GM12878 (cell line): ENCODE results near the gene LAMA2. TPM values are rescaled to one million over a fixed set of nuclear protein-coding genes. Genes with fewer than 3 reads are reported as not detected.
A peak's percentile ranks its signal among the peaks of the same experiment; 100 is the strongest.

Source experiments
- ATAC-seq: fragments of 200-7000 bp; cut with Tn5 transposase; 3 replicates; pipeline ENCODE4 v1.9.1; 2020; ENCODE audit warnings: mild to moderate bottlenecking, moderate library complexity
- BruUV-seq: library from RNA; stranded (reverse); fragments of 400-500 nt; replicated peaks from 2 replicates; lab custom pipeline; 2021; lab: Mats Ljungman, UMichigan
- CTCF ChIA-PET: fragments of 300-600 bp; sonication (Branson Sonifier 250); formaldehyde crosslinking; extraction: SDS; loops from one replicate; lab custom pipeline; 2021; ENCODE audit warnings: inconsistent platforms; lab: Yijun Ruan, JAX
- POLR2A ChIA-PET: fragments of 350-600 bp; formaldehyde crosslinking; extraction: SDS; loops from one replicate; lab custom pipeline; 2021; ENCODE audit warnings: inconsistent platforms; lab: Charles Lee
- RAD21 ChIA-PET: fragments of 300-600 bp; sonication (Branson Sonifier 250); formaldehyde crosslinking; loops from one replicate; lab custom pipeline; 2023; ENCODE audit warnings: antibody characterized with exemption; ENCODE audit not compliant: unreplicated experiment; lab: Charles Lee
- SMC1A ChIA-PET: fragments of 300-600 bp; sonication (Branson Sonifier 250); formaldehyde crosslinking; loops from one replicate; lab custom pipeline; 2023; ENCODE audit not compliant: unreplicated experiment, uncharacterized antibody; lab: Charles Lee
- DNase-seq: peaks from one replicate; pipeline ENCODE4 v3.0.0-alpha.2; 2011; ENCODE audit warnings: low read depth, low spot score
- FAIRE-seq: peaks from 3 replicates; lab custom pipeline; 2011; peaks lifted over from hg19 to GRCh38; lab: Jason Lieb, UNC
- H2AFZ ChIP-seq: 2 replicates; pipeline ENCODE4 v1.6.0; 2011; ENCODE audit warnings: low read depth, low read length, control low read depth; ENCODE audit not compliant: control insufficient read depth
- H3K27ac ChIP-seq: 2 replicates; pipeline ENCODE4 v1.5.1; 2011; ENCODE audit warnings: control low read depth; ENCODE audit not compliant: control insufficient read depth, insufficient read depth
- H3K27me3 ChIP-seq, 2 experiments: replicated peaks in 1 of 2; 2 replicates each; pipeline versions ENCODE4 v1.6.0 to v1.6.1; 2011; ENCODE audit warnings: low read length in 1 of 2; ENCODE audit not compliant: control insufficient read depth in 2 of 2, insufficient read depth in 2 of 2
- H3K36me3 ChIP-seq, 2 experiments: 2 replicates each; pipeline ENCODE4 v1.5.1; 2011; ENCODE audit warnings: low read length in 1 of 2; ENCODE audit not compliant: control insufficient read depth in 2 of 2, insufficient read depth in 2 of 2
- H3K4me1 ChIP-seq: 2 replicates; pipeline ENCODE4 v1.6.1; 2011; ENCODE audit warnings: mild to moderate bottlenecking, low read length, moderate library complexity, mixed read lengths; ENCODE audit not compliant: control insufficient read depth, insufficient read depth
- H3K4me2 ChIP-seq: 2 replicates; pipeline ENCODE4 v1.6.0; 2011; ENCODE audit warnings: control low read depth; ENCODE audit not compliant: control insufficient read depth, insufficient read depth
- H3K4me3 ChIP-seq: fragments of 200-600 bp; sonication (generic); 2 replicates; pipeline ENCODE4 v1.5.1; 2016
- H3K79me2 ChIP-seq: 2 replicates; pipeline ENCODE4 v1.6.0; 2011; ENCODE audit warnings: low read length; ENCODE audit not compliant: control insufficient read depth, insufficient read depth
- H3K9ac ChIP-seq: 2 replicates; pipeline ENCODE4 v1.8.0; 2011; ENCODE audit warnings: low read length, control low read depth, mixed read lengths; ENCODE audit not compliant: control insufficient read depth, insufficient read depth
- H3K9me3 ChIP-seq: replicated peaks from 3 replicates; pipeline ENCODE4 v1.5.1; 2011; ENCODE audit warnings: mild to moderate bottlenecking, low read length; ENCODE audit not compliant: control insufficient read depth, insufficient read depth
- H4K20me1 ChIP-seq: 2 replicates; pipeline ENCODE4 v1.6.0; 2011; ENCODE audit not compliant: control insufficient read depth, insufficient read depth
- IKZF1 ChIP-seq: fragments of 450-650 bp; conservative IDR thresholded peaks from 2 replicates; pipeline ENCODE4 v1.6.1; 2017; ENCODE audit warnings: antibody characterized with exemption, mild to moderate bottlenecking
- KAT2A ChIP-seq: conservative IDR thresholded peaks from 2 replicates; pipeline ENCODE4 v1.6.1; 2011; ENCODE audit warnings: low read depth, low read length; ENCODE audit not compliant: control insufficient read depth
- LARP7 ChIP-seq: fragments of 450-650 bp; IDR thresholded peaks from 2 replicates; pipeline ENCODE4 v1.6.1; 2017; ENCODE audit warnings: mild to moderate bottlenecking
- NR2F1 ChIP-seq: fragments of 450-650 bp; conservative IDR thresholded peaks from 2 replicates; pipeline ENCODE4 v1.6.1; 2017; ENCODE audit warnings: mild to moderate bottlenecking
- RCOR1 ChIP-seq: conservative IDR thresholded peaks from 2 replicates; pipeline ENCODE4 v1.6.1; 2012; ENCODE audit warnings: low read depth, low read length, improper control_type of control experiment
- RFX5 ChIP-seq: IDR thresholded peaks from 2 replicates; pipeline ENCODE4 v1.6.1; 2011; ENCODE audit warnings: low read depth, low read length, improper control_type of control experiment
- SPI1 ChIP-seq: IDR thresholded peaks from 2 replicates; pipeline ENCODE4 v1.6.1; 2011; ENCODE audit warnings: low read depth, mild to moderate bottlenecking, low read length, moderate library complexity, borderline replicate concordance; ENCODE audit not compliant: insufficient read depth
- ZNF384 ChIP-seq: IDR thresholded peaks from 2 replicates; pipeline ENCODE4 v1.6.1; 2012; ENCODE audit warnings: low read depth, mild to moderate bottlenecking, low read length, improper control_type of control experiment, borderline replicate concordance
- ZZZ3 ChIP-seq: IDR thresholded peaks from 2 replicates; pipeline ENCODE4 v1.6.1; 2011; ENCODE audit warnings: low read depth; ENCODE audit not compliant: control insufficient read depth, insufficient read length
- WGBS: methylation state at CpG from one replicate; pipeline ENCODE4 v1.1.6; 2016; ENCODE audit warnings: low lambda C conversion rate; ENCODE audit not compliant: insufficient replicate concordance, insufficient coverage; ENCODE audit errors: missing lambda C conversion rate; 5-methylcytosine and 5-hydroxymethylcytosine counted together
- in situ Hi-C: fragments of 300-500 bp; cut with MboI; formaldehyde crosslinking; loops from 9 replicates; pipeline ENCODE4 v1.14.3; 2018; ENCODE audit warnings: mixed read lengths
- intact Hi-C: fragments of 100-400 bp; cut with micrococcal nuclease; formaldehyde crosslinking; loops from one replicate; pipeline ENCODE4 v1.14.2; 2022; ENCODE audit not compliant: unreplicated experiment
- polyA plus RNA-seq, 11 experiments: library from polyadenylated mRNA; depleted of rRNA in 4 of 11; unstranded in 6 of 11; stranded (reverse) in 5 of 11; fragments of >200 nt; fragmentation: Nextera tagmentation in 4 of 11; fragmentation: Illumina TruSeq in 1 of 11; extraction: Ambion mirVana in 4 of 11; extraction: Trizol in 1 of 11; gene quantifications; 1 replicate in 1 of 11; 2 replicates in 10 of 11; pipeline versions ENCODE4 v1.2.1 to v1.2.3, GENCODE V29; 2011 to 2016; ENCODE audit warnings: inconsistent platforms in 2 of 11, missing spikeins in 2 of 11, low read depth in 1 of 11
- total RNA-seq, 4 experiments: library from RNA; depleted of rRNA in 3 of 4; stranded (reverse); fragments of >200 nt in 3 of 4; fragmentation: Illumina TruSeq in 1 of 4; extraction: Trizol in 1 of 4; gene quantifications; 2 replicates each; pipeline versions ENCODE4 v1.2.1 to v1.2.3, GENCODE V29; 2013 to 2021
- TF ChIP-seq, protein P1 (sequence below): IDR thresholded peaks from 2 replicates; pipeline ENCODE4 v1.6.1; 2012; ENCODE audit warnings: low read depth, low read length, improper control_type of control experiment
- TF ChIP-seq, protein P2 (sequence below): IDR thresholded peaks from 2 replicates; pipeline ENCODE4 v1.6.1; 2012; ENCODE audit warnings: low read length, inconsistent platforms

The LAMA2 gene
- total and polyA plus RNA-seq, 10 of the 15 experiments (the other 5 are each of a cell fraction or from before 2014, with no cell fraction given): 0.04 to 2.0 (median 0.37) TPM; not detected in 1

DNA sequence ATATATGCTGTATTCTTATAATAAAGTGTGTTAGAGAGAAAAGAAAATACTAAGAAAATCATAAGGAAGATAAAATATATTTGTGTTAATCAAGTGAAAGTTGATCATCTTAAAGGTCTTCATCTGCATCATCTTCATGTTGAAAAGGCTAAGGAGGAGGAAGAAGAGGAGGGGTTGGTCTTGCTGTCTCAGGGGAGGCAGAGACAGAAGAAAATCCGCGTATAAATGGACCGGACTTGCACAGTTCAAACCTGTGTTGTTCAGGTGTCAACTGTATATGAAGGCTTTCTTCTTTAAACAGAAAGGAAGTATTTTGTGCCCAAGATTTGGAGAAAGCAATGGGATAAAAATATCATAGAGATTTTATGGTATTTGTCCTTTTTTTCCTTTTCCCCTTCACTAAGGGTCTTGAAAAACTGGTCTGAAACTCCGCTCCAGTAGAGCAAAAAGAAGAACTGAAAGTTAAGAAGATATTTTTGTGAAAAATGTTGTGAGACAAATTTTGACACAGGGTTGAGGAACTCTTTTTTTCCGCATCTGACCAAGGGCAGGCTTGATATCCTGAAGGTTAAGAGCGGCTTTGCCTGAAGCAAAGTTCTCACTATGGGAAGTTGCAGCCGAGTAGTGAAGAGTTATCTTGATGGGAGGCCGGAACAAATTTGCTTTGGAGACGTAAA is 350.7 kb downstream of the LAMA2 start:
- H3K4me2 ChIP-seq: peak overlapping the region; percentile 23; the same call in 1 of the 2 replicates
- CTCF ChIA-PET: no interaction called here

DNA sequence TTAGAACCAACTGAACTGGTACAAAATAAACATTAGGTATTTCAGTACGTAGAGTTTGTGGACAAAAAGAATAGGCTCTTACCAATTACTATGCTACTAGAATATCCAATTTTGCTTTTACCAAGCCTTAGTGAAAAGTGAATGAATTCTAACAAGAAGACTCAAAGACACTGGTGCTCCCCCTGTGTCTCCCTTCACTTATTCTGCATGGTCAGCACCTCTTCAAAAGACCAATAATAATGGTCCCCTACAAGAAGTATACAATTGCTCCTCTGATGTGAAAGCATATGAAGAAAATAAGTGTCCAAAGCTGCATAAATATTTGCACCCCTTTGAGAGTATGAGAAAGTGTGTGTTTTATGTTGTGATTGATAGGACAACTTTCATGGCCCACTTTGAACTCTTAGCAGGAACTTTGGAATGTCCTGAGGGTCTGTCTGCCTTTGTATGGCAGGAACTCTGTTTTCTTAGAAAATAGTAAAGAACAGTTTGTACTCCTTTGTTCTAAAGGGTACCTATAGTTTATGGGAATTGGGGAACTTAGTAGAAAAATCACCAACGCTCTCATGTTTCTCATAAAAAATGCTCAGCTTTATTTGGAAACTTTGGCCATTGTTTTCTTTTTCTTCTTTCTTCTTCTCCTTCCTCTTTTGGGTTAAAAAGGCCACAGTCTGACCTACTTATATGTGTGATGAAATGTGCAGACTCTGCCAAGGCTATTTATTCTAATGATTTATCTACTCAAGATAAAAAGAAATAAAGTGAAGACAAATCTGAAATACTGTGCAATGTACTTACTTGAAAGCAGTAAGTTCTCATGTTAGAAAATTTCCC is 352.4 kb downstream of the LAMA2 start:
- Histone ChIP-seq H2AFZ (no peak overlapping the region), H3K27me3 (no peaks in the 10 kb centered on the region), H3K4me1 (peaks cover 14% of the 10 kb centered on the region), H3K79me2 (no peaks in the 10 kb centered on the region), H3K4me2 (peak overlapping the region; percentile 62), H4K20me1 (no peaks in the 10 kb centered on the region), H3K36me3 (no peaks in the 10 kb centered on the region), H3K4me3 (no peak overlapping the region), H3K9me3 (no peaks in the 10 kb centered on the region), H3K27ac (no peak overlapping the region), H3K9ac (no peak overlapping the region)
- ChIA-PET POLR2A (no interaction called here), CTCF (no interaction called here), SMC1A (no interaction called here), RAD21 (no interaction called here)
- no peak for DNase-seq
- no peak for FAIRE-seq
- in situ Hi-C loops: no loop called here
- 64% methylated on average over 2 of the region's 2 CpGs for WGBS
- intact Hi-C loops: no loop called here
- no TSS peak for BruUV-seq
- ATAC-seq: no peak
- TF ChIP-seq ZNF384 (no peak), KAT2A (no peak), RCOR1 (no peak), IKZF1 (no peak), ZZZ3 (no peak)
- TF ChIP-seq, protein P1, sequence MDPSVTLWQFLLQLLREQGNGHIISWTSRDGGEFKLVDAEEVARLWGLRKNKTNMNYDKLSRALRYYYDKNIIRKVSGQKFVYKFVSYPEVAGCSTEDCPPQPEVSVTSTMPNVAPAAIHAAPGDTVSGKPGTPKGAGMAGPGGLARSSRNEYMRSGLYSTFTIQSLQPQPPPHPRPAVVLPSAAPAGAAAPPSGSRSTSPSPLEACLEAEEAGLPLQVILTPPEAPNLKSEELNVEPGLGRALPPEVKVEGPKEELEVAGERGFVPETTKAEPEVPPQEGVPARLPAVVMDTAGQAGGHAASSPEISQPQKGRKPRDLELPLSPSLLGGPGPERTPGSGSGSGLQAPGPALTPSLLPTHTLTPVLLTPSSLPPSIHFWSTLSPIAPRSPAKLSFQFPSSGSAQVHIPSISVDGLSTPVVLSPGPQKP: no peak
- TF ChIP-seq, protein P2, sequence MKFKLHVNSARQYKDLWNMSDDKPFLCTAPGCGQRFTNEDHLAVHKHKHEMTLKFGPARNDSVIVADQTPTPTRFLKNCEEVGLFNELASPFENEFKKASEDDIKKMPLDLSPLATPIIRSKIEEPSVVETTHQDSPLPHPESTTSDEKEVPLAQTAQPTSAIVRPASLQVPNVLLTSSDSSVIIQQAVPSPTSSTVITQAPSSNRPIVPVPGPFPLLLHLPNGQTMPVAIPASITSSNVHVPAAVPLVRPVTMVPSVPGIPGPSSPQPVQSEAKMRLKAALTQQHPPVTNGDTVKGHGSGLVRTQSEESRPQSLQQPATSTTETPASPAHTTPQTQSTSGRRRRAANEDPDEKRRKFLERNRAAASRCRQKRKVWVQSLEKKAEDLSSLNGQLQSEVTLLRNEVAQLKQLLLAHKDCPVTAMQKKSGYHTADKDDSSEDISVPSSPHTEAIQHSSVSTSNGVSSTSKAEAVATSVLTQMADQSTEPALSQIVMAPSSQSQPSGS: no peak

More for the DNA sequence above, 350.7 kb downstream of the LAMA2 start:
- RAD21 ChIA-PET: no interaction called here
- H3K36me3 ChIP-seq: no peaks in the 10 kb centered on the region
- no peaks in the 10 kb centered on the region for H3K27me3 ChIP-seq
- 17% methylated on average over 9 of the region's 9 CpGs for WGBS
- H2AFZ ChIP-seq: no peak overlapping the region
- DNase-seq (peak; percentile 9), FAIRE-seq (no peak), ATAC-seq (peak; percentile 64)
- no peak overlapping the region for H3K9ac ChIP-seq
- H3K79me2 ChIP-seq: no peaks in the 10 kb centered on the region
- POLR2A ChIA-PET: no interaction called here
- in situ Hi-C loops (no loop called here), intact Hi-C loops (no loop called here)
- no peak overlapping the region; the same call in 1 of the 2 replicates for H3K4me3 ChIP-seq
- SMC1A ChIA-PET: no interaction called here
- peaks cover 14% of the 10 kb centered on the region for H3K4me1 ChIP-seq
- H3K9me3 ChIP-seq: no peaks in the 10 kb centered on the region
- no TSS peak for BruUV-seq
- no peaks in the 10 kb centered on the region for H4K20me1 ChIP-seq
- no peak for TF ChIP-seq RFX5
- TF ChIP-seq LARP7: no peak
- no peak for TF ChIP-seq NR2F1
- peak; percentile 76 for TF ChIP-seq SPI1
- TF ChIP-seq, all 136 proteins: peak for 1
- no peak overlapping the region for H3K27ac ChIP-seq
